Measurements from ENCODE around the gene COL28A1.
"Not testable (repeated sequence)": the region's sequence is repeated elsewhere in the genome, so short reads cannot be mapped to it uniquely, and the experiment has no call there.

Gene COL28A1

DNA sequence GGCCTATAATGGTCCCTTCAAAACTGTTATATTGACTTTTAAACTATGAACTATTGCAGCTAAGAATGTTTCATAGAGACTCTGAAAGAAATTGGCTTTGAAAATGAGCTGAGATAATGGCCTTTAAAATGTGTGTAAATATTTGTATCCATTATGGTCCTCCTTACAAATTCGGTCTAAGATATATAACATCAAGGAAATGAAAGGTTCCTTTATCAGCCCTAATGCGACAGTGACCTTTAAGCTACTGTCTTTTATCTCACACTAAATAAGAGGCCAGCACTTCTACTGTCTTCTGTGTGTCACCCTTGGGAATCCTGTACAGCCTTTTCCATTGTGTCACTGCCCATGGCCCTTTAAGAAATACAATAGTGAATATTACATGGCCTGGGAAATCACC lies 19.5 kb downstream of the COL28A1 start:
- DNase-seq: no peak

DNA sequence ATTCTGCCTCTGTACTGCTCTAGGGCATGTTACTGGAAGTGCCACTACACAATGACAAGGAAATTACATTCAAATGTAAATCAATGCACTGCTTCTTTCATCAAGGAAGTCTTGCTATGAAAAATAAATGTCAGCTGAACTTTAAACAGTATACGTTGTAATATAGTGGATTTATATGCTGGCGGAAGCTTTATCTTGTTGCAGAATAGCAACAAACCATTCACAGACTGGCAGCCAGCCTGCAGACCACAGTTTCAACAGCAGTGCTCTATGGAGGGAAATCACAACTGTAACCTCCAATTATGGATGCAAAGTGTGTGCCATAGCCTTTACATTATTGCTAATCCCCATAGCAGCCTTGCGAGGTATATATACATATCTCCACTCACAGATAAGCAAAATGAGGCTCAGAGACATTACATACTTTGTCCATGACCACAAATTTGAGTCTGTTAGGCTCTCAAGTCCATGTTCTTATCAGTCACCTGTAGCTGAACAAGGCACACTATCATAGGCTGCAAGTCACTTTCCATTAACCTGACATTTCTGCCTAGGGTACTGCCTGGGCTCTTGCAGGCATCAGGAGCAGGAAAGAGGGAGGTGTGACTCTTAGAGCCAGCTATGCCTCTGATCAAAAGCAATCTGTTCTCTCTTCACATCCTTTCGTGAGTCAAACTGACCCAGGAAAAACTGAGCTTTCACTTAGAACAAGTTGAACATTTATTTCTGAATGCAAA lies 22.6 kb downstream of the COL28A1 start:
- DNase-seq: no peak

DNA sequence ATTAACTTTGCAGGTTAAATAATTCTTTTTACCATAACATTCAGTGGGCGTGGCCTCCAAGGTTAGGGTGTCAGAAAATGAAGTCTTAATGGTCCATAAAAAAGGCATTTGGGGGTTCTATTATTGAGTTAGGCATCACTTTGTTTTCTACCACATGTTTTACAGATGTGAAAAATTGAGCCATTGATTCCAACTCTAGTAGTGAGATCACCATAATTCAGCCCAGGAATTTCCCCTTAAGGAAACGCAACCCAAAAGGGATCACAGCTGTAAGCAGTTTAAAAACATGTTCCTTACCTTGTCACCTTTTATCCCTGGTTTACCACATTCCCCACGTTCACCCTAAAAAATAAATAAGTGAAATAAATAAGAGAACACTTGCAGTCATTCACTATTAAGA lies 24.9 kb downstream of the COL28A1 start:
- DNase-seq: no peak

DNA sequence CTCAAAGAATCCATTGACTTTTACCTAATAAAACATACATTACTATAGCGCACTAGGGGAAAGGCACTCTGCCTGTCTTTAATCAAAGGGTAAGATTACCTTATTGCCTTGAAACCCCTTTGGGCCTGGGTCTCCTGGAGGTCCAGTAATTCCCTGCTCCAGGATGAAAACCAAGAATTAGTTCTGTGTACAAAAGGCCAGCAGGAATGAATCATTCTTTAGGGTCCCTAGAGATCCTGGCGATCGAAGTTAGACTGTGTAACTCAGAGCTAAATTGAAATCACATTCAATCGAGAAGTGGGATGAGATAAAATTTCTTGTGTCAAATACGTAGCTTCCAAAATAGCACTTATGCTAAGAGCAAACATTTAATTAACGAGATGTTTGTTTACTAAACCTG lies 29.8 kb downstream of the COL28A1 start:
- DNase-seq: no peak

DNA sequence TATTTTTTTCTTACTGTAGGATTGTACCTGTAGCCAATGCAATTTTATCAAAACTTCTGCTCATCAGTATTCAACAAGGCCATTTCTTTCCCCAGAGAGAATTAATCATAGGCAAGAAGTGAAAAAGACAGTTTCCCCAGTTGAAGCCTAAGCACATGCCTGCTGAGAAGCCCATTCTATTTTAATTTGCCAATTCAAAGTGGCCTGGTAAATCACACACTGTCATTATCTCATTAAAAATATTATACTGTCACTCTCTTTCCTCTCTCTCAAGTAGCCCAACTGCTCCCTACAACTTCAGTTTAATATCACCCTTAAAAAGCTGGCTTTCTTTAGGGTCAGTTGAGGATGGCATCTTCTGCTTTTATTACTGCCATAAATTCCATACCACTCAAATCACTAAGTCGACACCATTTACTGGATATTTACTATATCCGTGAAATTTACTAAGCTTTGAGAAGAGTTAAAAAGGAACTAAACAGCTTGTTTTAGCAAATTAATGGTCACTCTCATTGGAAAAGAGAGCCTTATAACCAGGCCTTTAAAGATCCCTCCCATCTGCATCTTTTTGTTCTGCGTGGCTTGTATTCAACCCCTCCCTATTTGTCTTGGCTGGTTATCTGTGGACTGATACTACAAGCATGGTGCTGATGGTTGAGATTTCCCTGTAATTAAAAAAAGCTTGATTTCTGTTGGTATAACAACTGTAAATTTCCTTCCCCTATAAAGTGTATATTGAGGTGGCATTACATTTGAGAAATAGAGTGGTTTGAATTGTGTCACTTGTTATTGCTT lies 30.6 kb downstream of the COL28A1 start:
- DNase-seq: no peak

DNA sequence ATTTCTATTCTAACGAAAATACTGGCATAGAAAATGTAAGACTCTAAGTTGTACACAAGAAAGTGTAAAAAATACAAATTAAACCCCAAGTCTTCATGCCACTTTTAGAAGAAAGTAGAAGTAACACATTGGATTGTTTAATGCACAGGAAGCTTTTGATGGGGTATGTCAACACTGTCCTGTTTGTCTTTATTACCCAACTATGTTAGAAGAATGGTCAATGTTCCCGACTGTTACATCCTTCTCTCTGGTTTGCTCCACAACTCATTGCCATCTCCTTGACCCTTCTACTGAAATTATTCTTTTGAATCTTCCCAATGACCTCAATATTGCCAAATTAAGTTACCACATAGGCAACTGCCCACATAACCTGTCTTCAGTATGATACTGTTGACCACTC lies 35.8 kb downstream of the COL28A1 start:
- no peak for DNase-seq

DNA sequence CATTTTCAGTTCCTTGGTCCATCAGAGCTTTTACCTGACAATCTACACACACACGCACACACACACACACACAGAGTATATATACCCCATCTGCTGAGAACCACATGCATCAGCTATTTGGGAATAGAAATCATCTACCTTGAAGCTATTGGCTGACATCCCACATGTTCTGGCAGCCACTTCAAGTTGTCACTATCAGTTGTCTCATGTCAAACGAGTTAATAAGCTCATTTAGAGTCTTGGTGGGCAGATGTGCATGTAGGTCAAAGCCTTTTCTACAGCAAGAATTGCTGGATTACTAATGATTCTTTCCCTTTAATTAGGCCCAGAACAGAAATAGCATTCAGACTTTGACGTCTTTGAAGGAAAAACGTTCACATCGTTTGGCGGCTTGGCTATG lies 36.8 kb downstream of the COL28A1 start:
- DNase-seq: no peak

DNA sequence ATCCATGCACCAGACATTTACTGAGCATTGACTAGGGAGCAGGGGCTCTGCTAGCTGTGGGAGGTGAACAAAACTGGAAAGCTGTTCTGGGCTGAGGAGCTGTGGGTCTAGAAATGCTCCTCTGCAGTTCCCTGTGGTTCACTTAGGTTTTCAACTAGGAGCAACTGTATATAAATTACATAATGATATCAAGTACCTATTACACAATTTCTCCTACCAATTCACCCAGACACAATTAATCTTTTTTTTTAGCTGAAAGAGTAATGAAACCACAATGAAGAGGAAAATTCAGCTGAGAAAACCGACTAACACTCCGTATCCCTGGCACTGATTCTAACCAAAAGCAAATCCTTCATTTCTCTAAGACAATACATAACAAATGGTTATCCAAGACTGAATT lies 39.4 kb downstream of the COL28A1 start:
- no peak for DNase-seq

DNA sequence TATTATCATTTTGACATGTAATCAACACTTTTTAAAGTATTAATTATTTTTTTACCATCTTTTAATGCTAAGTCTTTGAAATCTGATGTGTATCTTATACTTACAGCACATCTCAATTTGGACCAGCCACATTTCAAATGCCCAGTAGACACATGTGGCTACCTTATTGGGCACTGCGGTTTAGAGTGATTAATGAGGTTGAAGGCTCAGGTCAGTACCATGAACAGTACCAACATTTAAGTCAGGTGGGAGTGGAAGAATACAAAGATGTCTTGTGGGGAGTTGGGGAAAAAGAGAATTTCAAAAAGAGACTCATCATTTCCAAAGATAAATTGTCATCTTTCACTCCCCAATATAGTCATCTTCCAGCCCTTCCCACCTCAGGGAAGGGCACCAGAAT lies 40.5 kb downstream of the COL28A1 start:
- no peak for DNase-seq

DNA sequence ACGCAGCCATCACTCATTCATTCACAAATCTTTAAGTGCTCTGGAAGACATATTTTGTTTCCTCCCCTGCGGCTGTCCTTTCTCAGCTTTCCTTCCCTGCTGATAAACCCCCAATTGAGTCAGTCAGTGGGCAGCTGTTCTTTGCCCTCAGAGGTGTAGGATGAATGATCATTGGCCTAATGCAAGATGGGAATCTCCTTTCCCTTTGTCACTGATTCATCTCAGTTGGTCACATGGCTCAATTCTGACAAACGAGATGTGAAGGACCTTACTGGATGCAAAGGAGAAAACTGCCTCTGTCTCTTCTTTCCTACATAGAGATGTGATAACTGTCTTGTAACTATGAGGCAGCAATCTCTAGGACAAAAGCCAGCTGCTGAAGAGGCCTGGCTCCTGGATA lies 44.6 kb downstream of the COL28A1 start:
- DNase-seq: no peak

DNA sequence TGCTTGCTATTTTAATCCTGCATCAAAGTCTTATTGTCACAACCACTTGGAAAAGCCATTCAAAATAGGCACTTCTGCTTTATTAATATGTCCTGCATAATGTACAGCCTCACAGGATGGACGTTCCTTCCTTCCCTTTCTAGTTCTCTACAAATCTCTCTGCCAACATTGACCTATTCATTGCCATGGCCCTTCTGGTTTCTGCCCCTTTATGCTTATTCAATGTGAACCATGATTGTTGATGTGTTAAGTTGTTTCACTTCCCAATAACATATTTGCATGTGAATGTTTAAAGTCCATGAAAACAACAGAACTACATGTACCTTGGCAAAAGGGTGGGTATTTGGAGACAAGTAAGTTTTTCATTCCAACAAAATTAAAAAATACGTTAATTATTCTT lies 45.7 kb downstream of the COL28A1 start:
- no peak for DNase-seq

DNA sequence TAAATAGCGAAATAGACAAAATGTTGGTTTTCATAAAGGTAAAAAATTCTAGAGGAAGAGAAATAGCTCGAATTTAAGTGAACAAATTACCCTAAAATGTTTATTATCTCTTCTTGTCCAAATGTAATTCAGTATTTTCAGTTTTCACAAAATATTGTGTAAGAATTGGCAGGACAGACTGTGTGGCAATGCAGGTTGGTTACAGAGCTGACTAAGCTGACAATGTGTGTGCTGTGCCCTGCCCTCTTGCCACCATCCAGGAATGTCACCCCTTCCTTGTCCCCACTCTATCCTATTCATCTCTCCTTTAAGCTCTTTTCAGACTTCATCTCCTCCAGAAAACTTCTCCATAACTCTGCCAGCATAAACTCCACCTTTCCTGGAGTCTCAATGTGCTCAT lies 46.1 kb downstream of the COL28A1 start:
- no peak for DNase-seq

DNA sequence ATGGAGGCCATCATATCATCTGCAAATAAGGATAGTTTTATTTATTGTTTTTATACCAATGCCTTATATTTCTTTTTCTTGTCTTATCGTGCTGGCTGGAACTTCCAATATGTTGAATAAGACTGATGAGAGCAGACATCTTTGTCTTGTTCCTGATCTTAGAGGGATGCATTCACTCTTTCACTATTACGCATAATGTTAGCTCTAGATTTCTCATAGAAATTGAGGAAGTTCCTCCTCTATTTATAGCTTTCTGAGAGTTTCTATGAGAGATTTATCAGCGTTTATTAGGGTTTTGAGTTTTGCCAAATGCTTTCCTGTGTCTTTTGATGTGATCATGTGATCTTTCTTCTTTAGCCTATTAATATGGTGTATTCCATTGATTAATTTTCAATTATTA lies 49.3 kb downstream of the COL28A1 start:
- no peak for DNase-seq

DNA sequence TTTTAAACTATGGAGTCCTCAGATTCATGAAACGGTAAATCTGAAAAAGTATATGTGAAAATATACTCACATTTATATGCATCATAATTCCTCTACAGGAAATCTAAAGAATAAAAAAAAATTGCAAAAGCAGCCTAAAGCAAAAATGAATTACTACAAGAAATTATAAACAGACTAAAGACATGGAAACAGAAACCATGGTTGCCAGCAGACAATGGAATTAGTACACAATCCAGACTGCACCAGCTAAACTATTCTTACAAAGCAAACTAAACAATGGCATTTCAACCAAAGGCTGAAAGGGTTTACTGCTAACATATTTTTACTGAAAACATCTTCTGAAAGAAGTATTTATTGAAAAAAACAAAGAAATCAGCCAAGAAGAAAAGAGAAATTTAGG lies 51.6 kb downstream of the COL28A1 start:
- DNase-seq: no peak

DNA sequence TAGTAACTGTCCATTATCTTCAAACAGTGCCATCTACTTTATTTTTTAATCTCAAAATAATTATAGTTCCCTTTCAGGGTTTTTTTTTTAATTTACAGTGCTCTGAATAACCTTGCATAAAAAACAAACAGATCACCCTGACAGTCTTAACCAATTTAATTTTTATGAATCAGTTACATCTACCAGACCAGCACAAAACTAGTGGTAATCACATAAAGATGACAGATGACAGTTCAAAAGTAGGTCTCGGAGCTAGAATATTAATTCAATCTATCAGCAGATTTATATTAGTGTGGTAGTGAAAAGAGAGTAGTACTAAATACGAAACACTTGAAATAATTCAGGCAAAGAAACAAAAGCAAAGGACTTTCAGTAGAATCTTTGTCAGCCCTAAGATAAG lies 53.9 kb downstream of the COL28A1 start:
- DNase-seq: no peak

DNA sequence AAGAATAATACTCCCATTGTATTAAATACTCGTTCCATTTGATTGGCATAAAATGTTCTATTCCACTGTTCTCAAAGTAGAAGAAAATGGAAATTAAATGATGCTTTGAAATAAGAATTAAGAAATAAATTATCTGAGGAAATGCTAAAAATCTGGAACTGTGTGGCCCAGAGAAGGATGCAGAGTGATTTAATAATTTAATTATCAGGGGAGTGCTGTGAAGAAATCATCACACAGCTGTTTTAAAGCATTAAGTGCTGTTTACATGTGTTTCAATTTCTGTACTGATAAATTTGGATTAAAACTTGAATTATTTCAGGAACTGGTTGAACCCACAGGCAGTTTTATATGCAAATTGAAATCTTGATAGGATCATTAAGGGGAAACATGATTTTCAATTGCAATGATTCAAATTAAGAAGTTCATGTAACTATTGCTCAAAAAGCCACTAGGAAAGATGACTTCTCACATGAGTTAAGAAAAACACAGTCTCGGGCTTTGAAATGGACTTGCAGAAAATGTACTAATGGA lies 56.3 kb downstream of the COL28A1 start:
- no peak for DNase-seq

DNA sequence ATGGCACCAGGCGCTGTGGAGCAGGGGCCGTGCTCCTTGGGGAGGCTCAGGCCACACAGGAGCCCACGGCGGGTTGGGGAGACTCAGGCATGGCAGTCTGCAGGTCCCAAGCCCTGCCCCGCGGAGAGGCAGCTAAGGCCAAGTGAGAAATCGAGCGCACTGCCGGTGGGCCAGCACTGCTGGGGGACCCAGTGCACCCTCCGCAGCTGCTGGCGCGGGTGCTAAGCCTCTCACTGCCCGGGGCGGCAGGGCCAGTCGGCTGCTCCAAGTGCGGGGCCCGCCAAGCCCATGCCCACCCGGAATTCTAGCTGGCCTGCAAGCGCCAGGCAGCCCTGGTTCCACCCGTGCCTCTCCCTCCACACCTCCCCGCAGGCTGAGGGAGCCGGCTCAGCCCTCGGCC lies 57.1 kb downstream of the COL28A1 start:
- no peak for DNase-seq

DNA sequence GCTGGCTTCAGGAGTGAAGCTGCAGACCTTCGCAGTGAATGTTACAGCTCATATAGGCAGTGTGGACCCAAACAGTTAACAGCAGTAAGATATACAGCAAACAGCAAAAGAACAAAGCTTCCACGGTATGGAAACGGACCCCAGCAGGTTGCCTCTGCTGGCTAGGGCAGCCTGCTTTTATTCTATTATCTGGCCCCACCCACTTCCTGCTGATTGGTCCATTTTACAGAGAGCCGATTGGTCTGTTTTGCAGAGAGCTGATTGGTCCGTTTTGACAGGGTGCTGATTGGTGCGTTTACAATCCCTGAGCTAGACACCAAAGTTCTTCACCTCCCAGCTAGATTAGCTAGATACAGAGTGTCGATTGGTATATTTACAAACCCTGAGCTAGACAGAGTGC lies 58.0 kb downstream of the COL28A1 start:
- DNase-seq: not testable (repeated sequence)

DNA sequence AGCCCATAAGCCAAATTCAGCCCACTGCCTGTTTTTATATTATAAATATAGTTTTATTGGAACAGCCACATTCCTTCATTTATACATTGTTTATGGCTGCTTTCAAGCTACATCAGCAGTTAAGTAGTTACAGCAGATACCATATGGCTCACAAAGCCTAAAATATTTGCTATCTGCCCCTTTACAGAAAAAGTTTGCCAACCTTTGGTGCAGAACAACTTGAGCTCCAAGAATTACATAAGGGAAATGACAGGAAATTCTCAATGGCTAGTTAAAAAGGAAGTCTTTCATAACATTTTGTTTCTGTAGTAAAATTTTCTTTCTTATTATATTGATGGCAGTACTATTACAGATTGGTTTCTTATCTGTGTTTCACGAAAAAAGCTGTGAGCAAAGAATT lies 59.3 kb downstream of the COL28A1 start:
- no peak for DNase-seq

DNA sequence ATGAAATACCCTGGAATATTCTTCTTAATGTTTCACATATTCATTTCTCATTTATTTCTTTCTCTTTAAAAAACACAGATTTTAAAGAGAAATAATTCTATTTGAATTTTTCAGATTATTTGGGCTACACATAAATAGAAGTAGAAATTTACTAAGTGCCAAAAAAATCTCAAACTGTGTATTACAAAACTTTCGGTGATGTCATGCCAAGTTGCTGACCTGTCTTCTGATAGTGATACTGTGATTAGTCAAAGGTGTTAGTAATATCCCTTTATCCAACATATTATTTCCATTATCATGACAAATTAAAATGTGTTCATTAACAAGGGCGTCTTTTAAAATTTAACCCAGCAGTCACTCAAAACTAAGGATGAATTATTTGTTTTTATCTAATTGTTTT lies 60.1 kb downstream of the COL28A1 start:
- DNase-seq: no peak

DNA sequence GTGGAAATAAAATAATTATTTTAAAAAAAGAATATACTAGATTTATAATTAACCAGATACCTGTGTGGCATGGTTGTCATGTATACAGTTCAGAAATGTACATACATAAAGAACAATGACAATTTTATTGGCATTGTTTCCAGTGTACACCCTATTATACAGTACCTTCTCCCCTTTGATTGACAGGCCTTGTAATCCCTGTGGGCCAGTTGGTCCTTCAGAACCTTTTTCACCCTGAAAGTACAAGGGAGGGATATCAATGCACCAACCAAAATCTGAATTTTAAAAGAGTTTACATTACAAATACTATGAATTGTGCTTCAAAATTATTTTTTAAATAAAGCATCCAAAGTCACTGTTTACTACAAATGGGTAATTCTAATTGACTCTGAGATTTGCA lies 61.2 kb downstream of the COL28A1 start:
- no peak for DNase-seq

DNA sequence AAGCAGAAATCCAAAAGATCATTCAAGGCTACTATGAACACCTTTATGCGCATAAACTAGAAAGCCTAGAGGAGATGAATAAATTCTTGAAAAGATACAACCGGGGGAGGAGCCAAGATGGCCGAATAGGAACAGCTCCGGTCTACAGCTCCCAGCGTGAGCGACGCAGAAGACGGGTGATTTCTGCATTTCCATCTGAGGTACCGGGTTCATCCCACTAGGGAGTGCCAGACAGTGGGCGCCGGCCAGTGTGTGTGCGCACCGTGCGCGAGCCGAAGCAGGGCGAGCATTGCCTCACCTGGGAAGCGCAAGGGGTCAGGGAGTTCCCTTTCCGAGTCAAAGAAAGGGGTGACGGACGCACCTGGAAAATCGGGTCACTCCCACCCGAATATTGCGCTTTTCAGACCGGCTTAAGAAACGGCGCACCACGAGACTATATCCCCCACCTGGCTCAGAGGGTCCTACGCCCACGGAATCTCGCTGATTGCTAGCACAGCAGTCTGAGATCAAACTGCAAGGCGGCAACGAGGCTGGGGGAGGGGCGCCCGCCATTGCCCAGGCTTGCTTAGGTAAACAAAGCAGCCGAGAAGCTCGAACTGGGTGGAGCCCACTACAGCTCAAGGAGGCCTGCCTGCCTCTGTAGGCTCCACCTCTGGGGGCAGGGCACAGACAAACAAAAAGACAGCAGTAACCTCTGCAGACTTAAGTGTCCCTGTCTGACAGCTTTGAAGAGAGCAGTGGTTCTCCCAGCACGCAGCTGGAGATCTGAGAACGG lies 70.5 kb downstream of the COL28A1 start:
- DNase-seq: not testable (repeated sequence)

DNA sequence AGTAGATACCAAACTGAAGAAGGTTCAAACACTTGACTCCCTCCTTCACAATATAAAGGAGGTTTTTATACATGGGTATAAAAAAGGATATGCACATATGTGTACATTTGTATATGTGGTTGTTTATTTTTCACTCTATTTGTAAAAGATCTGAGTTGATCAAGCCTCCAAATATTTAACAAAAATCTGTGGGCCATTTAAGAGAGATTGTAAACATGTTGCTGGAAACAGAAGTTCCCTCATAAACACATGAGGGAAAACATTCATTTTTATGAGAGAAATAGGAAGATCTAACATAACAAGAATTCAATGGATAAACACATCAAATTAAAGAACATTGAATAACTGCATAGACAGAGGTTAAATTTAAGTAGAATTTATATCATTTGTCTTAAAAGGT lies 81.7 kb downstream of the COL28A1 start:
- no peak for DNase-seq

DNA sequence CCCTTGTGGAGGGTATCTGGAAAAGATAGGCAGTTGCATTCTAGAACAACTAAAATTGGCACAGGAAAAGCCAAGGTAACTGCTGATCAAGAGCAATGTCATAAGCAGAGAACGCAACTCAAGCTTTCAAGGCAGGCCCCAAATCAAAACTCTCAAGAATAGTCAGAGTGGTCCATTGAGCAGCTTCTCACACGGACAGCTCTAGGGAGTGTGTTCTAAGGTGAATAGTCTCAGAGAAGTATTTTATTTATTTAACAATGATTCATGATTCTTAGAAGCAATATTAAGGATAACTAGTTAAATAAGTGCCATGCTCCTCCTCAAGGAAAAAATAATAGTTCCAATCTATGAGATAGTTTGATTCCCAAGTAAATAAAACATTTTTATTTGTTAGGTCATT lies 83.0 kb downstream of the COL28A1 start:
- no peak for DNase-seq
